ENCODE results near the gene TSG101. TPM values are rescaled to one million over a fixed set of nuclear protein-coding genes. Genes with fewer than 3 reads are reported as not detected.

TSG101 gene
- total and polyA plus RNA-seq, 2 experiments from 2014 or later: 78.6 to 105 TPM

DNA sequence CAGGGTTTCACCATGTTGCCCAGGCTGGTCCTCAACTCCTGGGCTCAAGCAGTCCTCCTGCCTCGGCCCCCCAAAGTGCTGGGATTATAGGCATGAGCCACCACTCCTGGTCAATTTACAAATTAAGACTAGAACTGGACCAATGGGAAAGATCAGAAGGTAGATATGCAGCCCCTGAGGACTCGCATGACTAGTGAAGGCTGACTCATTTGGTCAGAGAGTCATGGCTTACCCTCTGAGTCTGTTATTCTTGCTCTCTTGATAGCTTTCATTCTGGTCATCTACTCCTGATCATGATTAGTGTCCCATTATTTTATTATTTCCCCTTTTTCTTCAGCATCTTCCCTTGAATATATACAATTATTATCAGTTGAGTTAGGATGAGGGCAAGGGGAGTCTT lies 73.8 kb downstream of the TSG101 start:
- TF ChIP-seq, protein P1, sequence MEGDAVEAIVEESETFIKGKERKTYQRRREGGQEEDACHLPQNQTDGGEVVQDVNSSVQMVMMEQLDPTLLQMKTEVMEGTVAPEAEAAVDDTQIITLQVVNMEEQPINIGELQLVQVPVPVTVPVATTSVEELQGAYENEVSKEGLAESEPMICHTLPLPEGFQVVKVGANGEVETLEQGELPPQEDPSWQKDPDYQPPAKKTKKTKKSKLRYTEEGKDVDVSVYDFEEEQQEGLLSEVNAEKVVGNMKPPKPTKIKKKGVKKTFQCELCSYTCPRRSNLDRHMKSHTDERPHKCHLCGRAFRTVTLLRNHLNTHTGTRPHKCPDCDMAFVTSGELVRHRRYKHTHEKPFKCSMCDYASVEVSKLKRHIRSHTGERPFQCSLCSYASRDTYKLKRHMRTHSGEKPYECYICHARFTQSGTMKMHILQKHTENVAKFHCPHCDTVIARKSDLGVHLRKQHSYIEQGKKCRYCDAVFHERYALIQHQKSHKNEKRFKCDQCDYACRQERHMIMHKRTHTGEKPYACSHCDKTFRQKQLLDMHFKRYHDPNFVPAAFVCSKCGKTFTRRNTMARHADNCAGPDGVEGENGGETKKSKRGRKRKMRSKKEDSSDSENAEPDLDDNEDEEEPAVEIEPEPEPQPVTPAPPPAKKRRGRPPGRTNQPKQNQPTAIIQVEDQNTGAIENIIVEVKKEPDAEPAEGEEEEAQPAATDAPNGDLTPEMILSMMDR (IDR thresholded peaks at IDR 0.05; ENCODE audit: poor library complexity): no peak
- TF ChIP-seq EZH2 (IDR thresholded peaks at IDR 0.05; ENCODE audit: borderline replicate concordance) (no peak), EZH2phosphoT487 (IDR thresholded peaks at IDR 0.05; ENCODE audit: low read depth, severe bottlenecking, unreplicated experiment) (no peak)
- Histone ChIP-seq H3K27ac (no peak overlapping the region), H3K9me2 (replicated peaks; ENCODE audit: insufficient read depth) (no peaks in the 10 kb centered on the region), H3K36me3 (replicated peaks; ENCODE audit: insufficient read depth, low read depth) (no peaks in the 10 kb centered on the region), H3K4me1 (ENCODE audit: insufficient read depth) (peaks cover 3% of the 10 kb centered on the region), H3K27me3 (no peaks in the 10 kb centered on the region), H3K4me2 (no peak overlapping the region), H3K79me2 (no peaks in the 10 kb centered on the region), H3K4me3 (no peak overlapping the region), H3K9me3 (ENCODE audit: low read depth) (no peaks in the 10 kb centered on the region), H4K20me1 (ENCODE audit: insufficient read depth, poor library complexity, severe bottlenecking) (no peaks in the 10 kb centered on the region), H2AFZ (no peak overlapping the region)
- WGBS (ENCODE audit: low lambda C conversion rate, missing lambda C conversion rate): 71% methylated on average over 2 of the region's 2 CpGs
- DNase-seq (ENCODE audit: low spot score): no peak

DNA sequence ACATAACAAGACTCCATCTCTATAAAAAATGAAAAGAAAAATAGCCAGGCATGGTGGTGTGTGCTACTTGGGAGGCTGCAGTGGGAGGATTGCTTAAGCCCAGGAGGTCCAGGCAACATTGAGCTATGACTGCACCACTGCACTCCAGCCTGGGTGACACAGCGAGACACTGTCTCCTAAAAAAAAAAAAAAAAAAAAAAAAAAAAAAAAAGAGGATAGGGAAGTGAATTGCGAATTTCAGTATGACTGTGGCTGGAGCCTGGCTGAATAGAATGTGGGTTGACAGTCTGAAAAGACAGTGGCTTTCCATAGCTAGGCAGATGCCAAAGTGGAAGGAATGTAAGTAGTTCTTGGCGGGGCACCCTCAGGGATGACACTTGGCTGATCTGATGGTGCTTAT lies 77.5 kb downstream of the TSG101 start:
- Histone ChIP-seq H3K4me3 (no peak overlapping the region), H3K9me3 (ENCODE audit: low read depth) (no peaks in the 10 kb centered on the region), H3K27ac (no peak overlapping the region), H4K20me1 (ENCODE audit: insufficient read depth, poor library complexity, severe bottlenecking) (no peaks in the 10 kb centered on the region), H3K4me1 (ENCODE audit: insufficient read depth) (no peaks in the 10 kb centered on the region), H3K79me2 (no peaks in the 10 kb centered on the region), H3K27me3 (no peaks in the 10 kb centered on the region), H2AFZ (no peak overlapping the region), H3K36me3 (replicated peaks; ENCODE audit: insufficient read depth, low read depth) (no peaks in the 10 kb centered on the region), H3K4me2 (no peak overlapping the region), H3K9me2 (replicated peaks; ENCODE audit: insufficient read depth) (no peaks in the 10 kb centered on the region)
- no peak for DNase-seq (ENCODE audit: low spot score)
- TF ChIP-seq, protein P1 (IDR thresholded peaks at IDR 0.05; ENCODE audit: poor library complexity): no peak
- TF ChIP-seq EZH2phosphoT487 (IDR thresholded peaks at IDR 0.05; ENCODE audit: low read depth, severe bottlenecking, unreplicated experiment): no peak
- TF ChIP-seq EZH2 (IDR thresholded peaks at IDR 0.05; ENCODE audit: borderline replicate concordance): no peak
- 92% methylated on average over 3 of the region's 3 CpGs for WGBS (ENCODE audit: low lambda C conversion rate, missing lambda C conversion rate)

DNA sequence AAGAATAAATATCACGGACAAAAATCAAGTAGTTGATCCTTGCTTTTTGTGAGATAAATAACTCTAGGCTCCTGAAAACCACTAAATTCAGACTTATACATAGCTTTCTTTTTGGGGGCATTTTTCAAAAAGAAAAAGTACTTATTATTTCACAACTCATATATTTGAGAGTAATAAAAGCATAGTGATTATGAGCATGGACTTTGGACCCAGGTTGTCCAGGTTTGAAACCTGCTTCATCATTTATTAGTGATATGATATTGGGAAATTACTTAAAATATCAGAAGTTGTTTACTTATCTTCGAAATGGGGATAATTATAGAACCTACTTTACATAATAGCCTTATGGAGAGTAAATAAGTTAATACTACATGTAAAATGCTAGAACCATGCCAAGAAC lies 88.1 kb downstream of the TSG101 start:
- H3K36me3 ChIP-seq (replicated peaks; ENCODE audit: insufficient read depth, low read depth): no peaks in the 10 kb centered on the region
- H2AFZ ChIP-seq: no peak overlapping the region
- H3K4me1 ChIP-seq (ENCODE audit: insufficient read depth): no peaks in the 10 kb centered on the region
- no peak overlapping the region for H3K4me2 ChIP-seq
- H3K27ac ChIP-seq: no peak overlapping the region
- H3K9me3 ChIP-seq (ENCODE audit: low read depth): no peaks in the 10 kb centered on the region
- WGBS (ENCODE audit: low lambda C conversion rate, missing lambda C conversion rate): 84% methylated on average over 2 of the region's 2 CpGs
- H3K27me3 ChIP-seq: no peaks in the 10 kb centered on the region
- H3K4me3 ChIP-seq: no peak overlapping the region
- no peak for DNase-seq (ENCODE audit: low spot score)
- no peaks in the 10 kb centered on the region for H3K79me2 ChIP-seq
- no peaks in the 10 kb centered on the region for H3K9me2 ChIP-seq (replicated peaks; ENCODE audit: insufficient read depth)
- H4K20me1 ChIP-seq (ENCODE audit: insufficient read depth, poor library complexity, severe bottlenecking): no peaks in the 10 kb centered on the region
- TF ChIP-seq EZH2phosphoT487 (IDR thresholded peaks at IDR 0.05; ENCODE audit: low read depth, severe bottlenecking, unreplicated experiment) (no peak), EZH2 (IDR thresholded peaks at IDR 0.05; ENCODE audit: borderline replicate concordance) (no peak)
- TF ChIP-seq, protein P1 (IDR thresholded peaks at IDR 0.05; ENCODE audit: poor library complexity): no peak

Other genes starting within 250 kb of the TSG101 start
- 18.0 and 24.7 TPM in 2 replicates for gene HPS5, start 204.8 kb downstream of the TSG101 start, total RNA-seq
- gene HPS5, start 204.8 kb downstream of the TSG101 start, polyA plus RNA-seq: 9.3 and 10.3 TPM in 2 replicates
- 66.2 and 68.2 TPM in 2 replicates for gene GTF2H1, start 204.4 kb downstream of the TSG101 start, total RNA-seq
- gene GTF2H1, start 204.4 kb downstream of the TSG101 start, polyA plus RNA-seq: 25.3 and 33.8 TPM in 2 replicates
- 380 and 421 TPM in 2 replicates for gene LDHA, start 132.4 kb downstream of the TSG101 start, total RNA-seq
- gene LDHA, start 132.4 kb downstream of the TSG101 start, polyA plus RNA-seq: 727 and 746 TPM in 2 replicates
- 0.57 and 2.6 TPM in 2 replicates for gene LDHC, start 114.6 kb downstream of the TSG101 start, total RNA-seq
- 1.7 and 2.9 TPM in 2 replicates for gene LDHC, start 114.6 kb downstream of the TSG101 start, polyA plus RNA-seq
- gene LDHAL6A, start 71.1 kb downstream of the TSG101 start, total RNA-seq: not detected in 2 replicates
- 0.06 TPM in 1 of 2 replicates, not detected in the other for gene LDHAL6A, start 71.1 kb downstream of the TSG101 start, polyA plus RNA-seq
- 26.0 and 33.0 TPM in 2 replicates for gene UEVLD, start 61.8 kb upstream of the TSG101 start, total RNA-seq
- gene UEVLD, start 61.8 kb upstream of the TSG101 start, polyA plus RNA-seq: 11.5 and 11.8 TPM in 2 replicates
- 1.8 TPM in 1 of 2 replicates, not detected in the other for gene MISFA, start 72.8 kb upstream of the TSG101 start, total RNA-seq
- 2.0 and 3.2 TPM in 2 replicates for gene MISFA, start 72.8 kb upstream of the TSG101 start, polyA plus RNA-seq
- 23.8 and 24.1 TPM in 2 replicates for gene SPTY2D1, start 107.4 kb upstream of the TSG101 start, total RNA-seq
- gene SPTY2D1, start 107.4 kb upstream of the TSG101 start, polyA plus RNA-seq: 9.0 and 10.9 TPM in 2 replicates
- gene TMEM86A, start 171.8 kb upstream of the TSG101 start, total RNA-seq: 1.7 and 2.3 TPM in 2 replicates
- gene TMEM86A, start 171.8 kb upstream of the TSG101 start, polyA plus RNA-seq: 5.0 and 5.2 TPM in 2 replicates
- 0.08 TPM in 1 of 2 replicates, not detected in the other for gene IGSF22, start 199.2 kb upstream of the TSG101 start, total RNA-seq
- gene IGSF22, start 199.2 kb upstream of the TSG101 start, polyA plus RNA-seq: 0.22 TPM in 1 of 2 replicates, not detected in the other